ENCODE data around the gene TSPEAR.

DNA sequence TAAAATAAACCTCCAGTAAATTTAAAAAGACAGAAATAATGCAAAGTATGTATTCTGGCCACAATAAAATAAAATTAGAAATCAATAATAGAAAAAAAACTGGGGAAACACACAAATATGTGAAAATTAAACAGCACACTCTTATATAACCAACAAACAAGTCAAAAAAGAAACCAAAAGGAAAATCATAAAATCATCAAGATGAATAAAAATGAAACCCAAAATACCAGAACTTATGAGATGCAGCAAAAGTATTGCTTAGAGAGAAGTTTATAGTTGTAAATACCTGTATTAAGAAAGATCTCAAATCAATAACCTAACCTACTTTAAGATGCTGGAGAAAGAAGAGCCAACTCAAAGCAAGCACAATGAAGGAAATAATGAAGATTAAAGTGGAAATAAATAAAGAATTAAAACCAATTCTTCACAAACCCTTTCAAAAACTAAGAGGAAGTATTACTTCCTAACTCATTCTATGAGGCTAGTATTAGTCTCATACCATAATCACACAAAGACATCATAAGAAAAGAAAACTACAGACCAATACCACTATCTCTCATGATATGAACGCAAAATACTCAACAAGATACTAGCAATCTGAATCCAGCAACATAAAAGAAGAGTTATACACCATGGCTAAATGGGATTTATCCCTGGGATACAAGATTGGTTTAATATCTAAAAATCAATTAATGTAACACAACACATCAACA, 146.3 kb downstream of the TSPEAR start:
- TF ChIP-seq, protein P1, sequence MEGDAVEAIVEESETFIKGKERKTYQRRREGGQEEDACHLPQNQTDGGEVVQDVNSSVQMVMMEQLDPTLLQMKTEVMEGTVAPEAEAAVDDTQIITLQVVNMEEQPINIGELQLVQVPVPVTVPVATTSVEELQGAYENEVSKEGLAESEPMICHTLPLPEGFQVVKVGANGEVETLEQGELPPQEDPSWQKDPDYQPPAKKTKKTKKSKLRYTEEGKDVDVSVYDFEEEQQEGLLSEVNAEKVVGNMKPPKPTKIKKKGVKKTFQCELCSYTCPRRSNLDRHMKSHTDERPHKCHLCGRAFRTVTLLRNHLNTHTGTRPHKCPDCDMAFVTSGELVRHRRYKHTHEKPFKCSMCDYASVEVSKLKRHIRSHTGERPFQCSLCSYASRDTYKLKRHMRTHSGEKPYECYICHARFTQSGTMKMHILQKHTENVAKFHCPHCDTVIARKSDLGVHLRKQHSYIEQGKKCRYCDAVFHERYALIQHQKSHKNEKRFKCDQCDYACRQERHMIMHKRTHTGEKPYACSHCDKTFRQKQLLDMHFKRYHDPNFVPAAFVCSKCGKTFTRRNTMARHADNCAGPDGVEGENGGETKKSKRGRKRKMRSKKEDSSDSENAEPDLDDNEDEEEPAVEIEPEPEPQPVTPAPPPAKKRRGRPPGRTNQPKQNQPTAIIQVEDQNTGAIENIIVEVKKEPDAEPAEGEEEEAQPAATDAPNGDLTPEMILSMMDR (IDR thresholded peaks at IDR 0.05): no peak
- no peak for TF ChIP-seq ZFX (IDR thresholded peaks at IDR 0.05; ENCODE audit: borderline replicate concordance)

Measured in 22Rv1 (cell line).